ENCODE measurements around the gene RBM26.

DNA sequence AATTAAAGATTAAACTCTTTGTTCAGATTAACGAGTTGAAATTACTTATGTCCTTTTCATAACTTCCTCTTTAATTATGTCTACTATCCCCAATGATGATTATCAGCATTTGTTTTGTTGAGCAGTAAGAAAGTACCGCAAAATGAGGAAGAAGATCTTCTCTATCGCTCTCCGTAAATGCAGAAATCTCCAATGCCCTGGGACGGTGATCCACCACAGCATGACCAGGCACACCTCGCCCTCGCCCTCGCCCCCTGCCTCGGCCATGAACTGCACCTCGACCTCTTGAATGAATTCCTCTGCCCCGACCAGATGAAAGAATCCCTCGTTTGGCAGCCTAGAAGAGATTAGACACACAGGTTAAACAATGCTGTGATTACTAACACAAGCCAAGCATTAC, 69.1 kb downstream of the RBM26 start:
- TF ChIP-seq, protein P1, sequence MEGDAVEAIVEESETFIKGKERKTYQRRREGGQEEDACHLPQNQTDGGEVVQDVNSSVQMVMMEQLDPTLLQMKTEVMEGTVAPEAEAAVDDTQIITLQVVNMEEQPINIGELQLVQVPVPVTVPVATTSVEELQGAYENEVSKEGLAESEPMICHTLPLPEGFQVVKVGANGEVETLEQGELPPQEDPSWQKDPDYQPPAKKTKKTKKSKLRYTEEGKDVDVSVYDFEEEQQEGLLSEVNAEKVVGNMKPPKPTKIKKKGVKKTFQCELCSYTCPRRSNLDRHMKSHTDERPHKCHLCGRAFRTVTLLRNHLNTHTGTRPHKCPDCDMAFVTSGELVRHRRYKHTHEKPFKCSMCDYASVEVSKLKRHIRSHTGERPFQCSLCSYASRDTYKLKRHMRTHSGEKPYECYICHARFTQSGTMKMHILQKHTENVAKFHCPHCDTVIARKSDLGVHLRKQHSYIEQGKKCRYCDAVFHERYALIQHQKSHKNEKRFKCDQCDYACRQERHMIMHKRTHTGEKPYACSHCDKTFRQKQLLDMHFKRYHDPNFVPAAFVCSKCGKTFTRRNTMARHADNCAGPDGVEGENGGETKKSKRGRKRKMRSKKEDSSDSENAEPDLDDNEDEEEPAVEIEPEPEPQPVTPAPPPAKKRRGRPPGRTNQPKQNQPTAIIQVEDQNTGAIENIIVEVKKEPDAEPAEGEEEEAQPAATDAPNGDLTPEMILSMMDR (IDR thresholded peaks at IDR 0.05): no peak
- no peak for TF ChIP-seq POLR2A (IDR thresholded peaks at IDR 0.05)

Data from thyroid gland (tissue), 4 donors.